Aorta (tissue), 5 donors: ENCODE measurements around the gene CST11. TPM values are rescaled to one million over a fixed set of nuclear protein-coding genes. Genes with fewer than 3 reads are reported as not detected.

Experiments used
- ATAC-seq: fragments of 200-7000 bp; cut with Tn5 transposase; one replicate; pipeline ENCODE4 v1.9.1; 2022; ENCODE audit warnings: moderate library complexity; ENCODE audit not compliant: low FRiP score
- DNase-seq, 2 donors: peaks; one replicate each; pipeline ENCODE4 v3.0.0-alpha.2; 2020
- H3K27ac ChIP-seq, 2 donors: one replicate each; pipeline ENCODE4 v1.5.1; 2013; ENCODE audit warnings: low read length in 2 of 2, mild to moderate bottlenecking in 2 of 2, moderate library complexity in 2 of 2, control low read depth in 1 of 2, inconsistent platforms in 1 of 2, low read depth in 1 of 2
- H3K27me3 ChIP-seq, 2 donors: one replicate each; pipeline ENCODE4 v1.6.1; 2013; ENCODE audit warnings: control low read depth in 1 of 2, low read length in 1 of 2, mild to moderate bottlenecking in 1 of 2, moderate library complexity in 1 of 2; ENCODE audit not compliant: insufficient read depth in 2 of 2, control insufficient read depth in 1 of 2
- H3K36me3 ChIP-seq, 2 donors: one replicate each; pipeline ENCODE4 v1.6.1; 2013; ENCODE audit warnings: control low read depth in 1 of 2, low read length in 1 of 2, mild to moderate bottlenecking in 1 of 2; ENCODE audit not compliant: insufficient read depth in 2 of 2, control insufficient read depth in 1 of 2
- H3K4me1 ChIP-seq, 2 donors: one replicate each; pipeline ENCODE4 v1.6.1; 2013; ENCODE audit warnings: low read length in 2 of 2, control low read depth in 1 of 2, mild to moderate bottlenecking in 1 of 2, moderate library complexity in 1 of 2; ENCODE audit not compliant: insufficient read depth in 2 of 2, control insufficient read depth in 1 of 2
- H3K4me3 ChIP-seq, 2 donors: one replicate each; pipeline ENCODE4 v1.5.1; 2013; ENCODE audit warnings: low read length in 2 of 2, control low read depth in 1 of 2, mild to moderate bottlenecking in 1 of 2
- H3K9me3 ChIP-seq: one replicate; pipeline ENCODE4 v1.6.1; 2013; ENCODE audit warnings: mild to moderate bottlenecking, low read length; ENCODE audit not compliant: control insufficient read depth
- WGBS, 2 donors: extraction: QIAGEN DNeasy Blood & Tissue Kit; methylation state at CpG; one replicate each; pipeline ENCODE4 v1.1.7; 2013; 5-methylcytosine and 5-hydroxymethylcytosine counted together
- intact Hi-C, 2 donors: fragments of 100-400 bp; cut with DNase I; formaldehyde crosslinking; loops; one replicate each; pipeline versions ENCODE4 v1.14.2 to v1.15.0; 2022
- polyA plus RNA-seq, 2 donors: library from polyadenylated mRNA; stranded (reverse); fragments of 200-250 nt; gene quantifications; one replicate each; pipeline ENCODE4 v1.2.3, GENCODE V29; 2013
- total RNA-seq, 2 donors: library from RNA; stranded (reverse); fragmentation: NEBNext Ultra II Directional; extraction: Animal tissue kit (Norgen Biotek cat#: 25700); gene quantifications; one replicate each; pipeline ENCODE4 v1.2.1, GENCODE V29; 2021
- donor health status: healthy with polysubstance abuse.
- donor health status: Bipolar disorder and iron deficiency.
- donor health status: DM: no; HTN: no; CAD: no.
- donor health status: DM: no; HTN: no; CAD: no.
- donor health status: DM: yes; HTN: yes; CAD: no.

The CST11 gene
- total and polyA plus RNA-seq, 4 donors: not detected

- no peaks in the 10 kb centered on the region for H3K36me3 ChIP-seq
- WGBS, 2 donors: 1% methylated on average over 54 to 58 of the region's 58 CpGs
- H3K9me3 ChIP-seq: no peaks in the 10 kb centered on the region
- DNase-seq (peak; percentile 65 to 83), ATAC-seq (peak; percentile 66)
- intact Hi-C loops: loop anchor here in 1 of 2 donors (5.0 to 10.0 kb wide), 2 partner anchors 58 to 205 kb away; partner anchors contain the start of gene GZF1
- H3K27me3 ChIP-seq: no peaks in the 10 kb centered on the region
- H3K4me3 ChIP-seq: peak overlapping the region; percentile 81 to 83
- H3K4me1 ChIP-seq: peaks cover 0 to 3% of the 10 kb centered on the region in 2 donors
- H3K27ac ChIP-seq: peak overlapping the region; percentile 49 to 61
Observed at GRCh38 chr20:23419995-23420901, 32.4 kb downstream of the CST11 start.

DNA sequence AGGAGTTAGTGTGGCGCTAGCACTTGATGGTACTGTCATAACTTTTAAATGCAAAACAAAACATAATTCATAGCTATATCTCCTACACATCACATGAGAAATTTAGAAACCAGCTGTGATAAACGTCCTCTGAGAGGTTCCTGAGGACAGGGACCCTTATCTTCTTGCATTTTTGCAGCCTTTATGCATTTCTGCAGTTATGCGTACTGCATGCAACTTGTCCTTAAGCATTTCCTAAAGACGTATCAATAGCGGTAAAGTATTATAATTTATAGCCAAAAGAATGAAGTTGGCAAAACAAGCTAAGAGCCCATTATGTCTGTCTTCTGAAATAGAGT lies 33.0 kb downstream of the CST11 start:
- ATAC-seq (no peak), DNase-seq (no peak)
- intact Hi-C loops: no loop called here
- WGBS, 2 donors: 30 to 35% methylated on average over 5 of the region's 5 CpGs
- Histone ChIP-seq H3K27me3 (no peaks in the 10 kb centered on the region), H3K9me3 (no peaks in the 10 kb centered on the region), H3K4me1 (peaks cover 0 to 3% of the 10 kb centered on the region in 2 donors), H3K36me3 (no peaks in the 10 kb centered on the region), H3K4me3 (peak overlapping the region; percentile 81 to 83), H3K27ac (no peak overlapping the region)

GRCh38 chr20:23417861-23418260 lies 34.8 kb downstream of the CST11 start:
- Histone ChIP-seq H3K4me1 (peaks cover 0 to 3% of the 10 kb centered on the region in 2 donors), H3K4me3 (no peak overlapping the region), H3K27me3 (no peaks in the 10 kb centered on the region), H3K36me3 (no peaks in the 10 kb centered on the region), H3K27ac (no peak overlapping the region), H3K9me3 (no peaks in the 10 kb centered on the region)
- intact Hi-C loops: no loop called here
- DNase-seq (no peak), ATAC-seq (no peak)

GRCh38 chr20:23415959-23416583 lies 36.6 kb downstream of the CST11 start:
- Histone ChIP-seq H3K4me1 (peaks cover 0 to 3% of the 10 kb centered on the region in 2 donors), H3K36me3 (no peaks in the 10 kb centered on the region), H3K9me3 (no peaks in the 10 kb centered on the region), H3K4me3 (no peak overlapping the region), H3K27me3 (no peaks in the 10 kb centered on the region), H3K27ac (no peak overlapping the region)
- no peak for ATAC-seq
- DNase-seq: no peak
- intact Hi-C loops: no loop called here
- 73 to 74% methylated on average over 6 of the region's 6 CpGs for WGBS, 2 donors

GRCh38 chr20:23415555-23415954 lies 37.1 kb downstream of the CST11 start:
- WGBS, 2 donors: 91 to 93% methylated on average over 5 of the region's 5 CpGs
- Histone ChIP-seq H3K4me1 (peaks cover 0 to 3% of the 10 kb centered on the region in 2 donors), H3K4me3 (no peak overlapping the region), H3K9me3 (no peaks in the 10 kb centered on the region), H3K27me3 (no peaks in the 10 kb centered on the region), H3K36me3 (no peaks in the 10 kb centered on the region), H3K27ac (no peak overlapping the region)
- ATAC-seq (no peak), DNase-seq (no peak)
- intact Hi-C loops: no loop called here

DNA sequence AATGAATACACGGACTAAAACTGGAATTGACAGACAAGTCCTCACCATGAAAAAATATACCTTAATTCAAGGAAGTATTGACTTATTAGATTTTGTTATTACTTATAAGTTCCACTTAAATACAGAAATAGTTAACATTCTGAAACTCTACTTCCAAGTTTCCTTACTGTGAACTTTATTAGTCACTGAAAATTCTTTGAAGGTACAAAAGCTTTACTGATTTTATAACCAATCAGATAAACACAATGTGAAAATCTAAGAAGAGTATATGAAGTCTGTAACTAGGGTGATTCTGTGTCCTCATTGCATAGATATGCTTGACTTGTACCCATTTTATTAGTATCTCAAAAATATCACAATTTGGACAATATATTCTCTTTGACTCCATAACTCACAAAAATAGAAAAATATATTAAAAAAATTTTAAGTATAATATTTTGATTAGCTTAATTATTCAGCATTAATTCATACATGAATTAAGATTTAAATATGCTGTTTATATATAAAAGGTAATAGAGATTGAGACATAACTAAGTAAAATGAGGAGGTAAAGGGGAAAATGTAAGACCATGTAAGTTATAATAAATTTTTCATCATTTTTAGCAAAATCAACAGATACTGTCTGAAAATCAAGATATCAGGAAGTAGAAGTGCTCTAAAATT lies 38.0 kb downstream of the CST11 start:
- Histone ChIP-seq H3K9me3 (no peaks in the 10 kb centered on the region), H3K27me3 (no peaks in the 10 kb centered on the region), H3K36me3 (no peaks in the 10 kb centered on the region), H3K4me3 (no peak overlapping the region), H3K27ac (no peak overlapping the region), H3K4me1 (peaks cover 0 to under 1% of the 10 kb centered on the region in 2 donors)
- DNase-seq (no peak), ATAC-seq (no peak)
- 82 to 84% methylated on average over 1 of the region's 1 CpG for whole genome bisulfite sequencing, 2 donors
- intact Hi-C loops: loop anchor here in 1 of 2 donors (5.0 kb wide), 1 partner anchor 37 kb away; no protein-coding TSS in a partner anchor

DNA sequence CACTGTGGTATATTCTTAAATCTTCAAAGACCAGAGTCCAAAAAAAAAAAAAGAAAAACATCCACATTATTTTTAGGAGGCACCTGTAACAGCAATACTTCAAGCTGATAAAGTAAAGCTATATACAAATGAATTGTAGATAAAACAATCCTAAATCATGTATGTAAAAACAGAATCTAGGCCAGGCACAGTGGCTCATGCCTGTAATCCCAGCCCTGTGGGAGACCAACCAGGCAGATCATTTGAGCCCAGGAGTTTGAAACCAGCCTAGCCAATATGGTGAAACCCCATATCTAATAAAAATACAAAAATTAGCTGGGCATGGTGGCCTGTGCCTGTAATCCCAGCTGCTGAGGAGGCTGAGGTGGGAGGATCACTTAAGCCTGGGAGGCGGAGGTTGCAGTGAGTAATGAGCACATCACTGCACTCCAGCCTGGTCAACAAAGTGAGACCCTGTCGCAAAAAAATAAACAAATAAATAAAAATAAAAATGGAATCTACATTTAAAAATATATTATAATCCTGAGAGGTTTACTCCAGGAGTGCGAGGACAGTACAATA lies 38.7 kb downstream of the CST11 start:
- Histone ChIP-seq H3K36me3 (no peaks in the 10 kb centered on the region), H3K9me3 (no peaks in the 10 kb centered on the region), H3K4me1 (no peaks in the 10 kb centered on the region), H3K4me3 (no peak overlapping the region), H3K27ac (no peak overlapping the region), H3K27me3 (no peaks in the 10 kb centered on the region)
- intact Hi-C loops: loop anchor here in 1 of 2 donors (5.0 kb wide), 1 partner anchor 37 kb away; no protein-coding TSS in a partner anchor
- ATAC-seq (no peak), DNase-seq (no peak)
- WGBS, 2 donors: 97% methylated on average over 3 of the region's 3 CpGs

DNA sequence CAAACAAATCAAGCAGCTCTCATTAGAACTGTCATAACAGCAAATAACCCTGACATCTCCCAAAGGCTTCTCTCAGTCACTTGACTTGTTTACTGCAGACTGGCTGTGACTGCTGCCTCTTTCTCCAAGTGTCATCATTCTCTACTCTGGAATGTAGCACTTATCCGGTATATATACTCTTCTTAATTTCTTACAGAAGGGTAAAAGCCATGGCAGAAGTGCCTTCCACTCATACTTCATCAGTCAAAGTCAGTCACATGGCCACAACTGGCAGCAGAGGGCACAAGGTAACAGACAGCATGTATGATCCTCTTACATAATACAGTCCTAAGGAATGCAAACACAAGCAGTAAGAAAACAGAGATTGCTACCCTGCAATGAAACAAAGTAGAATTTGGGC lies 40.6 kb downstream of the CST11 start:
- no peak for ATAC-seq
- Histone ChIP-seq H3K27me3 (no peaks in the 10 kb centered on the region), H3K9me3 (no peaks in the 10 kb centered on the region), H3K4me3 (no peak overlapping the region), H3K36me3 (no peaks in the 10 kb centered on the region), H3K4me1 (no peaks in the 10 kb centered on the region), H3K27ac (no peak overlapping the region)
- intact Hi-C loops: loop anchor here in 1 of 2 donors (5.0 kb wide), 1 partner anchor 35 kb away; no protein-coding TSS in a partner anchor
- WGBS, 2 donors: 71 to 74% methylated on average over 1 of the region's 1 CpG
- DNase-seq: no peak
